K562 (cell line): ENCODE results near the gene CSNK1G2. TPM values are rescaled to one million over a fixed set of nuclear protein-coding genes. Genes with fewer than 3 reads are reported as not detected.

Source experiments
- ARNT ChIP-seq, 2 experiments: fragments of 450-650 bp; IDR thresholded peaks; 2 replicates each; pipeline ENCODE4 v1.6.1; 2016; ENCODE audit warnings: mild to moderate bottlenecking in 1 of 2
- BMI1 ChIP-seq: fragments of 150-350 bp; IDR thresholded peaks from 2 replicates; pipeline ENCODE4 v1.6.1; 2014; ENCODE audit warnings: low read length
- COPS2 ChIP-seq: fragments of 450-650 bp; conservative IDR thresholded peaks from 2 replicates; pipeline ENCODE4 v1.6.1; 2016; ENCODE audit warnings: mild to moderate bottlenecking, moderate library complexity
- DDX20 ChIP-seq: fragments of 450-650 bp; IDR thresholded peaks from 2 replicates; pipeline ENCODE4 v1.6.1; 2016; ENCODE audit warnings: missing genetic modification characterization, low read depth, mild to moderate bottlenecking, missing compliant biosample characterization, moderate library complexity
- ETS2 ChIP-seq: IDR thresholded peaks from 2 replicates; pipeline ENCODE4 v1.6.1; 2016; ENCODE audit warnings: borderline replicate concordance, missing genetic modification characterization, mild to moderate bottlenecking, moderate library complexity, missing compliant biosample characterization; ENCODE audit not compliant: poor library complexity, severe bottlenecking
- FOXA1 ChIP-seq: fragments of 450-650 bp; IDR thresholded peaks from 2 replicates; pipeline ENCODE4 v1.6.1; 2016; ENCODE audit warnings: mild to moderate bottlenecking, borderline replicate concordance
- FOXP1 ChIP-seq: sonication (generic); formaldehyde crosslinking; IDR thresholded peaks from 2 replicates; pipeline ENCODE4 v1.8.0; 2022; ENCODE audit warnings: mild to moderate bottlenecking, missing genetic modification reagents
- KDM2B ChIP-seq: fragments of 250-450 bp; sonication (Bioruptor Pico); IDR thresholded peaks from 2 replicates; pipeline ENCODE4 v1.8.0; 2021; ENCODE audit warnings: mild to moderate bottlenecking, moderate library complexity
- MTF1 ChIP-seq: fragments of 250-450 bp; sonication (Bioruptor Pico); IDR thresholded peaks from 2 replicates; pipeline ENCODE4 v1.9.0; 2021; ENCODE audit warnings: moderate library complexity, mild to moderate bottlenecking, inconsistent platforms, borderline replicate concordance
- NCOR1 ChIP-seq: fragments of 450-650 bp; IDR thresholded peaks from 2 replicates; pipeline ENCODE4 v1.6.1; 2016; ENCODE audit warnings: mild to moderate bottlenecking, moderate library complexity
- NEUROD1 ChIP-seq: fragments of 150-350 bp; IDR thresholded peaks from 2 replicates; pipeline ENCODE4 v1.6.1; 2014; ENCODE audit warnings: borderline replicate concordance, low read length, low read depth; ENCODE audit not compliant: partially characterized antibody
- NFIX ChIP-seq: fragments of 250-450 bp; sonication (Bioruptor Pico); IDR thresholded peaks from 2 replicates; pipeline ENCODE4 v1.4.0; 2020; ENCODE audit warnings: low read depth, mild to moderate bottlenecking, moderate library complexity
- PHB2 ChIP-seq: fragments of 450-650 bp; IDR thresholded peaks from 2 replicates; pipeline ENCODE4 v1.6.1; 2017; ENCODE audit warnings: low read depth
- PRMT5 ChIP-seq: sonication (generic); formaldehyde crosslinking; IDR thresholded peaks from 2 replicates; pipeline ENCODE4 v1.5.0; 2020; ENCODE audit warnings: missing genetic modification reagents
- RB1 ChIP-seq: fragments of 450-650 bp; IDR thresholded peaks from 2 replicates; pipeline ENCODE4 v1.6.1; 2017; ENCODE audit warnings: low read depth, mild to moderate bottlenecking
- RBM25 ChIP-seq: fragments of 200-400 bp; formaldehyde crosslinking; IDR thresholded peaks from 2 replicates; pipeline ENCODE4 v1.6.1; 2018; ENCODE audit warnings: low read length, low read depth, moderate library complexity; ENCODE audit not compliant: severe bottlenecking
- SMARCC2 ChIP-seq: fragments of 450-650 bp; IDR thresholded peaks from 2 replicates; pipeline ENCODE4 v1.6.1; 2017; ENCODE audit warnings: antibody characterized with exemption, moderate library complexity, mild to moderate bottlenecking, low read depth
- TRIM28 ChIP-seq: fragments of 450-650 bp; IDR thresholded peaks from 2 replicates; pipeline ENCODE4 v1.6.1; 2017
- YBX1 ChIP-seq: fragments of 450-650 bp; IDR thresholded peaks from 2 replicates; pipeline ENCODE4 v1.7.1; 2016; ENCODE audit warnings: mild to moderate bottlenecking
- ZNF57 ChIP-seq: fragments of 450-650 bp; formaldehyde crosslinking; IDR thresholded peaks from 2 replicates; pipeline ENCODE4 v1.4.0; 2020; ENCODE audit warnings: mild to moderate bottlenecking, moderate library complexity
- ZNF696 ChIP-seq: fragments of 250-450 bp; sonication (Bioruptor Pico); conservative IDR thresholded peaks from 2 replicates; pipeline ENCODE4 v1.4.0; 2020; ENCODE audit warnings: mild to moderate bottlenecking, moderate library complexity
- ZNF75A ChIP-seq: fragments of 450-650 bp; formaldehyde crosslinking; IDR thresholded peaks from 2 replicates; pipeline ENCODE4 v1.4.0; 2020; ENCODE audit warnings: mild to moderate bottlenecking
- ZNF764 ChIP-seq: fragments of 250-450 bp; sonication (Bioruptor Pico); IDR thresholded peaks from 2 replicates; pipeline ENCODE4 v1.4.0; 2020; ENCODE audit warnings: low read depth, mild to moderate bottlenecking, moderate library complexity
- polyA plus RNA-seq, 8 experiments: library from polyadenylated mRNA; depleted of rRNA in 4 of 8; stranded (reverse) in 5 of 8; unstranded in 3 of 8; fragments of >200 nt; fragmentation: Nextera tagmentation in 2 of 8; fragmentation: Illumina TruSeq in 1 of 8; extraction: Ambion mirVana in 2 of 8; extraction: Trizol in 1 of 8; gene quantifications; 2 replicates each; pipeline versions ENCODE4 v1.2.1 to v1.2.3, GENCODE V29; 2011 to 2014; ENCODE audit warnings: inconsistent platforms in 1 of 8, missing spikeins in 1 of 8
- total RNA-seq, 7 experiments: library from RNA; depleted of rRNA in 6 of 7; stranded (reverse); fragments of >200 nt in 6 of 7; fragmentation: Illumina TruSeq in 2 of 7; extraction: Trizol in 2 of 7; gene quantifications; 2 replicates each; pipeline versions ENCODE4 v1.2.1 to v1.2.3, GENCODE V29; 2011 to 2021; ENCODE audit warnings: low replicate concordance in 1 of 7
- TF ChIP-seq, protein P1 (sequence below): fragments of 200-800 bp; sonication (Bioruptor generic); IDR thresholded peaks from 2 replicates; pipeline ENCODE4 v1.6.1; 2016; ENCODE audit warnings: missing genetic modification characterization, missing compliant biosample characterization
- TF ChIP-seq, protein P2 (sequence below): fragments of 250-450 bp; sonication (Bioruptor Pico); IDR thresholded peaks from 2 replicates; pipeline ENCODE4 v1.4.0; 2020

CSNK1G2 gene
- total and polyA plus RNA-seq, 9 of the 15 experiments (the other 6 are each of a cell fraction or from before 2014, with no cell fraction given) = 0.48 to 119 (median 49.5) TPM

DNA sequence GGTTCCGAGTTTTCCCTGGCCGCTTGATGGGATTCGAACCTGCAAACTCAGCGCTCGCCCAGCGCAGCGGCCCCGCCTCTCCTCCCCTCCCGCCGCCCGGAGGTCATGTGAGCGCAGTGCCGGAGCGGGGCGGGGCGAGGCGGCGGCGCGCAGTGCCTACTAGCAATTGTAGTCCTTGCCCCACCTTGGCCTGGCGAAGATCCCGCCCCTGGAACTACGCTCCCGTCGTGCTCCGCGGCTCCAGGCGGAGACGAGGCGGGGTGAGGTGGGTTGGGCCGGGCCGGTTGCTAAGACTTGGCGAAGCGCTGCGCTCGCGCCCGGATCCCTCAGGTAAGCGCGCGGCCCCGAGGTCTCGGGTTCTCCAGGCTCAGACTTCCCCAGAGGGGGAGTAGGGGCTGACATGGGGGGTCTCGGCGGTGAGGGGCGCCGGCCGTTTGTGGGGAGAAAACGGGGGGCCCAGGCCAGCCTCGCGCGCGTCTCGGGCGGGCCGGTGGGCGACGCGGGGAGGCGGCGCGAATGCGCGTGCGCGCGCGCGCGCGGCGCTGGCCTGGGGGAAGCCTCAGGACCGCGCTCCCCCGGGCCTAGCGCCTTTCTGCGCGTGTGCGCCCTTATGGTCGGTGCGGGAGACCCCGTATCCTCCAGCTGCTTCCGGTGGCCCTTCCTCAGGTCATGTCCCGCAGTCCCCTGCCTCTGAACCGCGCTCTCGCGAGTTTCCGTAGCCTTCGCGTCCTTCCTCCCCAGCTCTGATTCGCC lies 35.7 kb upstream of the CSNK1G2 start, which contains the start of the genes ADAT3 and SCAMP4 (continued):
- TF ChIP-seq, protein P1, sequence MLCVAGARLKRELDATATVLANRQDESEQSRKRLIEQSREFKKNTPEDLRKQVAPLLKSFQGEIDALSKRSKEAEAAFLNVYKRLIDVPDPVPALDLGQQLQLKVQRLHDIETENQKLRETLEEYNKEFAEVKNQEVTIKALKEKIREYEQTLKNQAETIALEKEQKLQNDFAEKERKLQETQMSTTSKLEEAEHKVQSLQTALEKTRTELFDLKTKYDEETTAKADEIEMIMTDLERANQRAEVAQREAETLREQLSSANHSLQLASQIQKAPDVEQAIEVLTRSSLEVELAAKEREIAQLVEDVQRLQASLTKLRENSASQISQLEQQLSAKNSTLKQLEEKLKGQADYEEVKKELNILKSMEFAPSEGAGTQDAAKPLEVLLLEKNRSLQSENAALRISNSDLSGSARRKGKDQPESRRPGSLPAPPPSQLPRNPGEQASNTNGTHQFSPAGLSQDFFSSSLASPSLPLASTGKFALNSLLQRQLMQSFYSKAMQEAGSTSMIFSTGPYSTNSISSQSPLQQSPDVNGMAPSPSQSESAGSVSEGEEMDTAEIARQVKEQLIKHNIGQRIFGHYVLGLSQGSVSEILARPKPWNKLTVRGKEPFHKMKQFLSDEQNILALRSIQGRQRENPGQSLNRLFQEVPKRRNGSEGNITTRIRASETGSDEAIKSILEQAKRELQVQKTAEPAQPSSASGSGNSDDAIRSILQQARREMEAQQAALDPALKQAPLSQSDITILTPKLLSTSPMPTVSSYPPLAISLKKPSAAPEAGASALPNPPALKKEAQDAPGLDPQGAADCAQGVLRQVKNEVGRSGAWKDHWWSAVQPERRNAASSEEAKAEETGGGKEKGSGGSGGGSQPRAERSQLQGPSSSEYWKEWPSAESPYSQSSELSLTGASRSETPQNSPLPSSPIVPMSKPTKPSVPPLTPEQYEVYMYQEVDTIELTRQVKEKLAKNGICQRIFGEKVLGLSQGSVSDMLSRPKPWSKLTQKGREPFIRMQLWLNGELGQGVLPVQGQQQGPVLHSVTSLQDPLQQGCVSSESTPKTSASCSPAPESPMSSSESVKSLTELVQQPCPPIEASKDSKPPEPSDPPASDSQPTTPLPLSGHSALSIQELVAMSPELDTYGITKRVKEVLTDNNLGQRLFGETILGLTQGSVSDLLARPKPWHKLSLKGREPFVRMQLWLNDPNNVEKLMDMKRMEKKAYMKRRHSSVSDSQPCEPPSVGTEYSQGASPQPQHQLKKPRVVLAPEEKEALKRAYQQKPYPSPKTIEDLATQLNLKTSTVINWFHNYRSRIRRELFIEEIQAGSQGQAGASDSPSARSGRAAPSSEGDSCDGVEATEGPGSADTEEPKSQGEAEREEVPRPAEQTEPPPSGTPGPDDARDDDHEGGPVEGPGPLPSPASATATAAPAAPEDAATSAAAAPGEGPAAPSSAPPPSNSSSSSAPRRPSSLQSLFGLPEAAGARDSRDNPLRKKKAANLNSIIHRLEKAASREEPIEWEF (CRISPR knock-in tag) = no peak
- TF ChIP-seq NCOR1 (no peak), YBX1 (no peak), FOXA1 (no peak), BMI1 (no peak), COPS2 (no peak), PHB2 (no peak), KDM2B (CRISPR knock-in tag) (no peak), RBM25 (peak; percentile 5), ZNF764 (CRISPR knock-in tag) (no peak), FOXP1 (CRISPR knock-in tag) (no peak; the same call in 1 of the 2 replicates), TRIM28 (no peak), ETS2 (tag) (no peak), PRMT5 (CRISPR knock-in tag) (no peak), ZNF75A (CRISPR knock-in tag) (no peak), ARNT (IDR thresholded peaks at IDR 0.05) (no peak), NEUROD1 (peak; percentile 11), RB1 (peak; percentile 74), MTF1 (CRISPR knock-in tag) (no peak), NFIX (no peak), DDX20 (no peak), SMARCC2 (no peak), ZNF57 (CRISPR knock-in tag) (no peak), ZNF696 (CRISPR knock-in tag) (no peak)
- TF ChIP-seq, protein P2, sequence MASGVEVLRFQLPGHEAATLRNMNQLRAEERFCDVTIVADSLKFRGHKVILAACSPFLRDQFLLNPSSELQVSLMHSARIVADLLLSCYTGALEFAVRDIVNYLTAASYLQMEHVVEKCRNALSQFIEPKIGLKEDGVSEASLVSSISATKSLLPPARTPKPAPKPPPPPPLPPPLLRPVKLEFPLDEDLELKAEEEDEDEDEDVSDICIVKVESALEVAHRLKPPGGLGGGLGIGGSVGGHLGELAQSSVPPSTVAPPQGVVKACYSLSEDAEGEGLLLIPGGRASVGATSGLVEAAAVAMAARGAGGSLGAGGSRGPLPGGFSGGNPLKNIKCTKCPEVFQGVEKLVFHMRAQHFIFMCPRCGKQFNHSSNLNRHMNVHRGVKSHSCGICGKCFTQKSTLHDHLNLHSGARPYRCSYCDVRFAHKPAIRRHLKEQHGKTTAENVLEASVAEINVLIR (CRISPR knock-in tag) = 0 out of 2 replicates have a peak, but pooled peaks have one; percentile 35
